Measurements from ENCODE around the gene POLR2C. TPM values are rescaled to one million over a fixed set of nuclear protein-coding genes. Genes with fewer than 3 reads are reported as not detected.

Gene POLR2C
- total RNA-seq, 1 donor from 2014 or later: 58.0 TPM

GRCh38 chr16:57504001-57504400 lies 41.5 kb downstream of the POLR2C start:
- H3K27me3 Mint-ChIP-seq (ENCODE audit: low read depth, unreplicated experiment): peaks cover 42% of the 10 kb centered on the region

GRCh38 chr16:57504491-57504890 lies 42.0 kb downstream of the POLR2C start:
- Histone ChIP-seq H3K79me2 (ENCODE audit: insufficient read depth, low read length) (no peaks in the 10 kb centered on the region), H2AFZ (ENCODE audit: low read depth, low read length) (no peak overlapping the region), H4K20me1 (ENCODE audit: insufficient read depth, low read length) (no peaks in the 10 kb centered on the region), H3K9ac (ENCODE audit: low read length) (no peak overlapping the region), H3K4me2 (ENCODE audit: low read length) (no peak overlapping the region), H3K27ac (ENCODE audit: low read depth, low read length) (no peak overlapping the region), H3K36me3 (ENCODE audit: insufficient read depth, low read length) (no peaks in the 10 kb centered on the region), H3K27me3 (ENCODE audit: insufficient read depth, low read length) (peaks cover 24% of the 10 kb centered on the region), H3K4me3 (ENCODE audit: insufficient read depth, low read depth, low read length) (no peak overlapping the region), H3K4me1 (ENCODE audit: insufficient read depth, low read length) (no peaks in the 10 kb centered on the region), H3K9me3 (ENCODE audit: insufficient read depth, low read depth, low read length) (no peaks in the 10 kb centered on the region)
- no peaks in the 10 kb centered on the region for H3K36me3 Mint-ChIP-seq (ENCODE audit: low read depth, unreplicated experiment)
- peaks cover 42% of the 10 kb centered on the region for H3K27me3 Mint-ChIP-seq (ENCODE audit: low read depth, unreplicated experiment)
- no peak for TF ChIP-seq CTCF (IDR thresholded peaks at IDR 0.05; ENCODE audit: insufficient read depth, low read depth, low read length)
- TF ChIP-seq EZH2 (IDR thresholded peaks at IDR 0.05; ENCODE audit: insufficient read depth, low read length): no peak
- no peak overlapping the region for H3K27ac Mint-ChIP-seq (ENCODE audit: unreplicated experiment)
- no peak for FAIRE-seq
- H3K9me3 Mint-ChIP-seq (ENCODE audit: unreplicated experiment): no peaks in the 10 kb centered on the region
- H3K4me3 Mint-ChIP-seq (ENCODE audit: unreplicated experiment): no peak overlapping the region
- no peak for DNase-seq (ENCODE audit: low read depth)
- no peaks in the 10 kb centered on the region for H3K4me1 Mint-ChIP-seq (ENCODE audit: low read depth, unreplicated experiment)

More at GRCh38 chr16:57504001-57504400, 41.5 kb downstream of the POLR2C start:
- no peaks in the 10 kb centered on the region for H4K20me1 ChIP-seq (ENCODE audit: insufficient read depth, low read length)
- no peak for FAIRE-seq
- H3K27me3 ChIP-seq (ENCODE audit: insufficient read depth, low read length): peaks cover 27% of the 10 kb centered on the region
- no peaks in the 10 kb centered on the region for H3K9me3 ChIP-seq (ENCODE audit: insufficient read depth, low read depth, low read length)
- no peak overlapping the region for H2AFZ ChIP-seq (ENCODE audit: low read depth, low read length)
- no peak overlapping the region for H3K4me2 ChIP-seq (ENCODE audit: low read length)
- no peaks in the 10 kb centered on the region for H3K36me3 ChIP-seq (ENCODE audit: insufficient read depth, low read length)
- H3K27ac ChIP-seq (ENCODE audit: low read depth, low read length): no peak overlapping the region
- H3K4me3 ChIP-seq (ENCODE audit: insufficient read depth, low read depth, low read length): no peak overlapping the region
- no peaks in the 10 kb centered on the region for H3K4me1 ChIP-seq (ENCODE audit: insufficient read depth, low read length)
- TF ChIP-seq CTCF (IDR thresholded peaks at IDR 0.05; ENCODE audit: insufficient read depth, low read depth, low read length): no peak
- no peak for TF ChIP-seq EZH2 (IDR thresholded peaks at IDR 0.05; ENCODE audit: insufficient read depth, low read length)
- H3K9ac ChIP-seq (ENCODE audit: low read length): no peak overlapping the region
- H3K9me3 Mint-ChIP-seq (ENCODE audit: unreplicated experiment): no peaks in the 10 kb centered on the region
- H3K27ac Mint-ChIP-seq (ENCODE audit: unreplicated experiment): no peak overlapping the region
- H3K4me1 Mint-ChIP-seq (ENCODE audit: low read depth, unreplicated experiment): no peaks in the 10 kb centered on the region
- DNase-seq (ENCODE audit: low read depth): no peak
- no peaks in the 10 kb centered on the region for H3K36me3 Mint-ChIP-seq (ENCODE audit: low read depth, unreplicated experiment)
- no peak overlapping the region for H3K4me3 Mint-ChIP-seq (ENCODE audit: unreplicated experiment)
- H3K79me2 ChIP-seq (ENCODE audit: insufficient read depth, low read length): no peaks in the 10 kb centered on the region

GRCh38 chr16:57505169-57505568 lies 42.7 kb downstream of the POLR2C start:
- no peak overlapping the region for H3K4me3 ChIP-seq (ENCODE audit: insufficient read depth, low read depth, low read length)
- H4K20me1 ChIP-seq (ENCODE audit: insufficient read depth, low read length): no peaks in the 10 kb centered on the region
- H3K36me3 Mint-ChIP-seq (ENCODE audit: low read depth, unreplicated experiment): no peaks in the 10 kb centered on the region
- no peaks in the 10 kb centered on the region for H3K36me3 ChIP-seq (ENCODE audit: insufficient read depth, low read length)
- no peak overlapping the region for H3K4me2 ChIP-seq (ENCODE audit: low read length)
- no peaks in the 10 kb centered on the region for H3K4me1 Mint-ChIP-seq (ENCODE audit: low read depth, unreplicated experiment)
- DNase-seq (ENCODE audit: low read depth): no peak
- no peaks in the 10 kb centered on the region for H3K9me3 ChIP-seq (ENCODE audit: insufficient read depth, low read depth, low read length)
- no peaks in the 10 kb centered on the region for H3K79me2 ChIP-seq (ENCODE audit: insufficient read depth, low read length)
- TF ChIP-seq EZH2 (IDR thresholded peaks at IDR 0.05; ENCODE audit: insufficient read depth, low read length) (no peak), CTCF (IDR thresholded peaks at IDR 0.05; ENCODE audit: insufficient read depth, low read depth, low read length) (no peak)
- H3K4me3 Mint-ChIP-seq (ENCODE audit: unreplicated experiment): no peak overlapping the region
- no peak overlapping the region for H3K27ac ChIP-seq (ENCODE audit: low read depth, low read length)
- no peak for FAIRE-seq
- H3K27me3 Mint-ChIP-seq (ENCODE audit: low read depth, unreplicated experiment): peaks cover 42% of the 10 kb centered on the region
- H3K9ac ChIP-seq (ENCODE audit: low read length): no peak overlapping the region
- H2AFZ ChIP-seq (ENCODE audit: low read depth, low read length): no peak overlapping the region
- no peaks in the 10 kb centered on the region for H3K4me1 ChIP-seq (ENCODE audit: insufficient read depth, low read length)
- no peaks in the 10 kb centered on the region for H3K9me3 Mint-ChIP-seq (ENCODE audit: unreplicated experiment)
- no peak overlapping the region for H3K27ac Mint-ChIP-seq (ENCODE audit: unreplicated experiment)
- peaks cover 24% of the 10 kb centered on the region for H3K27me3 ChIP-seq (ENCODE audit: insufficient read depth, low read length)
